ENCODE results near the gene CAMK2D.

The CAMK2D gene

GRCh38 chr4:113504422-113504821 lies 257.1 kb downstream of the CAMK2D start:
- no peak for DNase-seq

DNA sequence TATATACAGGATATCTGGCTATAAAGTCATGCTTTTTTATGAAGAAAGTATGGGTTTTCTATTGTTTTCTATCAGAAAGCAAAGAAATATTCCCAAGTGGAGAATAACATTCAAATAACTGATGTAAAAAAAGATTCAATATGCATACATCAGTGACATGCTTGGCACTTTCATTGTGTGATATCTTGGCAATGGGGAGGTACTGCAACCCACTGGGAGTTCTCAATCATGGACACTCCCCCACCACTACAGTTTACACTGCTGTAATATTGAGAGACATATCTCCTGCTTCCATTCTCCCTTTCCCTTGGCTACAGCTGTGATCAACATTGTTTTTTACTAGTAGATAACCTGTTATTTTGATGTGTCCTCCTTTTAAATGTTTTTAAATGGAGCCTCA lies 257.8 kb downstream of the CAMK2D start:
- DNase-seq = no peak

GRCh38 chr4:113502906-113503305 lies 258.6 kb downstream of the CAMK2D start:
- no peak for DNase-seq

DNA sequence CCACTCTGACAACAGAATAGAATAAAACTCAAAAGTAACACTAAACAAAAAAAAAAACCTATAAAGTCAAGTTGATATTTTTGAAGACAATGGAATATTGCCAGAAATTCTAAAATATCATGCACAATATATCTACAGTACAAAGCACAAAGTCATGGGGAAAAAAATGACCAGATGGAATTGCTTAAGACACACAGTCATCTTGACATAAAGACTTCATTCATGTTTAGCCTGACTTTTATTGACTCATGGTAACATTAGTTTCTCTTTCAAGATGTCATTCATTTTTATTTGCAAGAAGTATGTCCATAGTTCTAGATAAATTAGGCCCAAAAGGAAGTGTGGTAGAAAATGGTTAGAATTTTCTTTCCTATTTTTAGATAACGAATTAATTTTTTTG lies 259.1 kb downstream of the CAMK2D start:
- DNase-seq = no peak

DNA sequence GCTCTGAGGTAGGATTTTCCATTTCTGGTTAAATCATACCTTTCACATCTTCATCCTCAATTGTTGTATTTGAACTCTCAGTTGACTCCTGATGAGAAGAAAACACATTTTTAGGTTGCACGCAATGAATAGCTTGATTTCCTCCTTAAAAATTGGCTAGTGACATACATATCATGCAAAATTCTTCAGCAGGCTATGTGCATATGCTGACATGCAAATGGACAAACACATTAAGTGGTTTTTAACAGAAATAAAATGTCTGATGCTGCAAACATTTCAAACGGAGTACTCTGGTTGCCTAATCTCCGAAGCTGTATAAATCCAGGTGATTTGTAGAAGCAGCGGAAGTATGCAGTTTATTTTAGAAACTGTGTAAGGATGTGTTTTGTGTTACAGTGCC lies 261.1 kb downstream of the CAMK2D start:
- DNase-seq = no peak

GRCh38 chr4:113499696-113500095 lies 261.8 kb downstream of the CAMK2D start:
- no peak for DNase-seq

GRCh38 chr4:113499166-113499565 lies 262.4 kb downstream of the CAMK2D start:
- no peak for DNase-seq

DNA sequence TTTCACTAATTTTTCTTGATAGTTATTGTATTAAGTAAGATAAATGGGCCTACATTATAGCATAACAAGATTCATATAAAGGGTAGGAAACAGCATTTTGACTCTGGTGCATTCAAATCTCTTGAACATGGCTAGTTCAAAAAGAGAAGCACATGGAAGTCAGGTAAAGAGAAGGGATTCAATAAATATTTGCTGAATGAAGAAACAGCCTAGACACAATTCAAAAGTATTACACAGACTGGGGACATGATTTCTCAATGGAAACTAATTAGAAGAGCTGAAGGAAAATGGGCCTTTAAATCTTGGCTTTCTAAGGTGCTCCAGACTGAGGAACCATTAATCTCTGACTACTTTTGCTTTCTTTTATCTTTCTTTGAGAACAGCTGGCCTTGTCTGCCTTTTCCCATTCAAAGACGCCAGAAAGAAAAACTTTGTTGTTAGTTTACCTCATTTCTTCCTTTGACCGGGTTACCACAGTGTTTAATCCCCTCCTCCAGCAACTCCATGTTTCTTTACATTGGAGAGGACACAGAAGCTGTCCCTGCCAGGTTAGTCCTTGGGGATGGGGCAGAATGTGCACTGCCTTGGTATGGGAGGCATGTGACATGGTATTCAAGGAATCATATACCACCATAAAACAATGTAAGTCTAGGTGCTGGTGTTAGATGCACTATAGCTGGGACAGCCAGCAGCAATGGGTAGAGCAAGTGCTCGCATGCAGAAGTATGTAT lies 264.2 kb downstream of the CAMK2D start:
- no peak for DNase-seq

DNA sequence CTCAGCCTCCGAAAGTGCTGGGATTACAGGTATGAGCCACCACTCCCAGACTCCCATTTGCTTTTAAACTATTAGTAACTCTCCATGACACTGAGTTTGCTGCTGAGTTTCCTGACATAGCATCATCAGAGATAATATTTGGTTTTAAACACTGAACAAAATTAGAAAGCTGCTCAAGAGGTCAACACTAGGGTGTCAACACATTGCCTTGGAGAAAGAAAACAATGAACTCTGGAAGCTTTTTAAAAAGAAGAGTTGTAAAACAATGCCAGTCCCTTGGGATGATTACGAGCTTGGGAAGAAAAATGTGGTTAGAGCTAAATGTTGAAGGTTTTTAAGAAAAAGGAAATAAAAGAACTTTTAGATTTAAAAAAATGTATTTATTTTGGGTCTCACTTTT lies 264.8 kb downstream of the CAMK2D start:
- DNase-seq = no peak

- DNase-seq = no peak
Measured at GRCh38 chr4:113495790-113496189, 265.7 kb downstream of the CAMK2D start.

DNA sequence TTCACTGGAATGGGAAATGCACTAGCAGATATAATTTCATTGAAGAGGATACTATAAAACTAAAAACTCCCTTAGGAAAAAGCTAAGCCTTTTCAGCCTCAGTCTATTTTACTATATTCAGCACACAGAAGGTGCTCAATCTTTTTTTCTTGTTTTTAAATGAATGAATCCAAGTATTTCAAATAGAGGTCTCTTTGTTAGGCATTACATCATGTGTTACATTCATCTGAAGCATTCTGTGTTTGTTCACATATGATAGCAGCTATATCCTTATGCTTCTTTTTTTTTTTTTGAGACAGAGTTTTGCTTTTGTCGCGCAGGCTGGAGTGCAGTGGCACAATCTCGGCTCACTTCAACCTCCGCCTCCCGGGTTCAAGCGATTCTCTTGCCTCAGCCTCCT lies 278.4 kb downstream of the CAMK2D start:
- no peak for DNase-seq

GRCh38 chr4:113482325-113482724 lies 279.2 kb downstream of the CAMK2D start:
- DNase-seq = no peak

DNA sequence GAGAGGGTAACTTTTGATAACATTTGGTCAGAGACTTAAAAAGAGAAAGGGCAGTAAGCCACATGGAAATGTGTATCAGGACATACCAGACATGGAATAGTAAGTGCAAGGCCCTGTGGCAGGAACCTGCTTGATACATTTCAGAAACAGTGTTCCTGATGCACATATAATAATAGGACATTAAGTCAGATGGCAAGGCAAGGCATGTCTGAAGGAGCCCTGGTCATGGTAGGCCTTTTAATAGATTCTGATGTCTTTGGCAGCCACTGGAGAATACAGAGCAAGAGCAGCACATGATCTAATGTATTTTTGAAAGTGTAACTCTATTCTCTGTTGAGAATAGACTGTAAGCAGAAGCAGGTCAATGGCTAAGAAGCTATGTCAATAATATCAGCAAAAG lies 279.7 kb downstream of the CAMK2D start:
- no peak for DNase-seq

GRCh38 chr4:113480109-113480508 lies 281.4 kb downstream of the CAMK2D start:
- no peak for DNase-seq

- DNase-seq = no peak
Measured at GRCh38 chr4:113478032-113478431, 283.5 kb downstream of the CAMK2D start.

- no peak for DNase-seq
Measured at GRCh38 chr4:113476800-113477199, 284.7 kb downstream of the CAMK2D start.

DNA sequence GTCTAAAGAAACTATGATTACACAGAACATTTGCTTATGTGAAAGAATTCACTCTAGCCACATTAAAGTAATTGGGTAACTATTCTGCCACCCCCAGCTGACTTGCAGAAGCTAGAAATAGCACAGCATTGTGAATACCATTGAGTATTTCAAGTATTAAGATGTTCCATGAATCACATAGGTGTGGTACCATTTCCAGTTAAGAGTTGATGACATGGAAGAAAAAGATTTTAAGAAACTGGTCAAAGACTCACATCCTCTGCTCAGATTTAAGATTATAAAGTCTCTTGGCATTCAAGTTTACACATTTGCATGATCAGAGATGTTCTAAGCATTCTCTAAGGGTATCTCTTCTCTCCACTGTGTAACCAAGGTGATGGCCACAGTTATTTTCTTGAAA lies 287.5 kb downstream of the CAMK2D start:
- no peak for DNase-seq

- no peak for DNase-seq
Measured at GRCh38 chr4:113472864-113473263, 288.7 kb downstream of the CAMK2D start.

DNA sequence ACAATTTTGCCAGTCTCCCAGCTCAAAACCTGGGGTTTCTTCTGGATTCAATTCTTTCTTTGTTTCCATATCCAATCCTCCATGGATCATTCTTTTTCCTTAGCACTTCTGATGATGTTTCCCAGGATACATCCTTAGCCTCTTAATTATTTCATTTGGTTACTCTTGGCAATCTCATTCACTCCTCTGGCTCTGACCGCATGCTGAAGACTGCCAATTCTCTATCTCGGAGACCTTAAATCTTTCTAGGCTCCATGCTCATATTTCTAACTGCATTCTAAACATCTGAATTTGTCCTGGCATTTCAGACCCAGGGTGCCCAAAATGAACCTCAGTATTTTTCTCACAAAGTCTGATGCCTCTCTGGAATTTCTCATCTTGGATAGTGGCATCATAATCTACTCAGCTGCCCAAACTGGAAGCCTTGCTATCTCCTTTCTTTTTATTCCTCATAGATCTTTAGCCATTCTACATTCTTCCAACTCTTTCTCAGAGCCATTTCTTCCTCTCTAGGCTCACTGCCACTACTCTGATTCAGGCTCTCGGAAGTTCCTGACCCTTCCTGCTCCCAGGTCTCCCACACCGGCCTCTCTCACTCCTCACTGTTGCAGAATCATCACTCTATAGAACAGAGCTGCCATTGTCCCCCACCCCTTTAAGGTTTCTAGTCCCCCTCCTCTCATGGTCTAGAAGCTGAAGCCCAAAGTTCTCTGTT lies 290.2 kb downstream of the CAMK2D start:
- DNase-seq = no peak

- no peak for DNase-seq
Measured at GRCh38 chr4:113469926-113470325, 291.6 kb downstream of the CAMK2D start.

GRCh38 chr4:113469023-113469390 lies 292.5 kb downstream of the CAMK2D start:
- DNase-seq = no peak

GRCh38 chr4:113468165-113469022 lies 293.1 kb downstream of the CAMK2D start:
- DNase-seq = peak; percentile 80

DNA sequence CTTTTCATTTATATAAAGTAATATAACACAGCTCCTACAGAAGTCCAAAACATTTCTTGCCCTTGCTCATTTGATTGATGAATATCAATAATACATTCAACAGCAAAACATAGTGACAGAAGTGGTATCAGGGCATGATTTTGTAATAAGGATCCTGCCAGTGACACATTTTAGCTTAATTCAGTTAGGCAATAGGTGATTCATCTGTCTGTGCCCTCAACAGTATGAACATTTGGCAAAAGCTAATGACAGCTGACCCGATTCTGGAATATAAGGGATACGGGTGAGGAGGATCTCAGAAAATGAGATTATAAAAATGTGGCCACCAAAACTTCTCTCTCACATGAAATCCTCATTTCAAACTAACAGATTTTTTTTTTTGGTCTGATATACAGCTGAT lies 294.0 kb downstream of the CAMK2D start:
- peak; percentile 39 for DNase-seq

- no peak for DNase-seq
Measured at GRCh38 chr4:113462286-113462685, 299.3 kb downstream of the CAMK2D start.

All from MV-4-11 (cell line).